HG03139 (cell line): ENCODE results near the gene SGCA.

ENCODE experiments used
- ATAC-seq: cut with Tn5 transposase; IDR thresholded peaks from one replicate; pipeline ENCODE4 v1.9.1; 2021; ENCODE audit not compliant: unreplicated experiment

The SGCA gene

GRCh38 chr17:50221266-50221863 is 55.6 kb downstream of the SGCA start:
- ATAC-seq = no peak

DNA sequence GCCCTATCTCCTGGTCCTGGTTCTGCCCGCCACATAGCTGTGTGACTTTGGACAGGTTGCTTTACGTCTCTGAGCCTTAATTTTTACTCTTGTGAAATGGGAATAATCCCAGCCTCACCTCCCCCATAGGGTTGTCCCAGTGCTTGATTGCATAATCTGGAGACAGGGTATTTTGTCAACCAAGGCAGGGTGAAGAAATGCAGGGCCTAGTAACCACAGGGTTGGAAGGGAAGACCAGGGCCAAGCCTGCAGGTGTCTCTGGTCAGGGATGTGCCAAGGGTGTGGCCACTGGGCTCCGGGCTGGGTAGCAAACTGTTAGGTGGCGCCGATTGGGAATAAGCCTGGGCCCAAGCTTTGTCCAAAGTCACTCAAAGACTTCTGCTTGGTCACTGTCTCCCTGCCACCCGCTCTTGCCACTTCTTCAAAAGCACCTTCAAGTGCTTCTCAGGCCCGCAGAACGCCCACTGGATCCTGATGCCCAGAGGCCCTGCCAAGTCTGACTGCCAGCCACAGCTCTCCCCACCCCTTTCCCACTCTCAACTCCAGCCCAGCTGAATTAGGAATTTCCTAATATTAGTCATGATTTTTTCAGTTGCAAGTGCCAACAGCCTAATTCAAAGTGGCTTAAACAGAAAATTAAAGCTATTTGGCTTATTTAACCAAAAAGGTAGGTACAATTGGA is 56.2 kb downstream of the SGCA start:
- ATAC-seq = no peak

DNA sequence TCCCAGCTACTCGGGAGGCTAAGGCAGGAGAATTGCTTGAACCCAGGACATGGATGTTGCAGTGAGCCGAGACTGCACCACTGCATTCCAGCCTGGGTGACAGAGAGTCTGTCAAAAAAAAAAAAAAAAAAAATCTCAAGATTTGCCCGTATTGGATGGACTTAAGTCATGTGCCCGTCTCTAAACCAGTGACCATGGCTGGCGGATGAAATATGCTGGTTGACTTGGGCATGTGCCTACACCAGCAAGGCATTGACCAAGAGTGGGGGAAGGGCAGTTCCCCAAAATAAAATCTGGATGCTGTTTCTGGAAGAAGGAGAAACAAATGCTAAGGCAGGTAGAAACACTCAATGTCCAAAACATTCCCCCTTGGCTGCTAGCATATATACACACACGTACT is 57.1 kb downstream of the SGCA start:
- no peak for ATAC-seq
